K562 (cell line): ENCODE measurements around the gene CHRM4. TPM values are rescaled to one million over a fixed set of nuclear protein-coding genes. Genes with fewer than 3 reads are reported as not detected.

Source experiments
- CTBP1 ChIP-seq: fragments of 450-650 bp; IDR thresholded peaks from 2 replicates; pipeline ENCODE4 v1.6.1; 2016; ENCODE audit warnings: borderline replicate concordance
- E2F3 ChIP-seq: fragments of 250-450 bp; sonication (Bioruptor Pico); IDR thresholded peaks from 2 replicates; pipeline ENCODE4 v1.4.0; 2020; ENCODE audit warnings: mild to moderate bottlenecking
- ELF1 ChIP-seq: fragments of 200-800 bp; sonication (Bioruptor generic); IDR thresholded peaks from 2 replicates; pipeline ENCODE4 v1.6.1; 2016; ENCODE audit warnings: missing genetic modification characterization, missing compliant biosample characterization
- GABPA ChIP-seq: fragments of 200-800 bp; sonication (Bioruptor generic); conservative IDR thresholded peaks from 2 replicates; pipeline ENCODE4 v1.6.1; 2016; ENCODE audit warnings: low read depth, missing genetic modification characterization, missing compliant biosample characterization
- TAF1 ChIP-seq: IDR thresholded peaks from 2 replicates; pipeline ENCODE4 v1.6.1; 2011; ENCODE audit warnings: mild to moderate bottlenecking, low read length, moderate library complexity; ENCODE audit not compliant: insufficient read depth, control insufficient read depth, severe bottlenecking; ENCODE audit errors: extremely low read depth
- TCF7L2 ChIP-seq: fragments of 150-350 bp; IDR thresholded peaks from 2 replicates; pipeline ENCODE4 v1.6.1; 2016; ENCODE audit warnings: low read depth, mild to moderate bottlenecking, low read length, moderate library complexity
- ZEB2 ChIP-seq: fragments of 450-650 bp; IDR thresholded peaks from 2 replicates; pipeline ENCODE4 v1.6.1; 2016
- ZNF263 ChIP-seq: sonication (generic); formaldehyde crosslinking; IDR thresholded peaks from 2 replicates; pipeline ENCODE4 v1.8.0; 2022; ENCODE audit warnings: mild to moderate bottlenecking, missing genetic modification reagents, borderline replicate concordance
- ZNF57 ChIP-seq: fragments of 450-650 bp; formaldehyde crosslinking; IDR thresholded peaks from 2 replicates; pipeline ENCODE4 v1.4.0; 2020; ENCODE audit warnings: mild to moderate bottlenecking, moderate library complexity
- polyA plus RNA-seq, 8 experiments: library from polyadenylated mRNA; depleted of rRNA in 4 of 8; stranded (reverse) in 5 of 8; unstranded in 3 of 8; fragments of >200 nt; fragmentation: Nextera tagmentation in 2 of 8; fragmentation: Illumina TruSeq in 1 of 8; extraction: Ambion mirVana in 2 of 8; extraction: Trizol in 1 of 8; gene quantifications; 2 replicates each; pipeline versions ENCODE4 v1.2.1 to v1.2.3, GENCODE V29; 2011 to 2014; ENCODE audit warnings: inconsistent platforms in 1 of 8, missing spikeins in 1 of 8
- total RNA-seq, 7 experiments: library from RNA; depleted of rRNA in 6 of 7; stranded (reverse); fragments of >200 nt in 6 of 7; fragmentation: Illumina TruSeq in 2 of 7; extraction: Trizol in 2 of 7; gene quantifications; 2 replicates each; pipeline versions ENCODE4 v1.2.1 to v1.2.3, GENCODE V29; 2011 to 2021; ENCODE audit warnings: low replicate concordance in 1 of 7
- TF ChIP-seq, protein P1 (sequence below): sonication (generic); formaldehyde crosslinking; IDR thresholded peaks from 2 replicates; pipeline ENCODE4 v1.8.0; 2022; ENCODE audit warnings: missing genetic modification reagents, mild to moderate bottlenecking, moderate library complexity, borderline replicate concordance
- TF ChIP-seq, protein P2 (sequence below): sonication (generic); formaldehyde crosslinking; IDR thresholded peaks from 2 replicates; pipeline ENCODE4 v1.8.0; 2022; ENCODE audit warnings: mild to moderate bottlenecking, missing genetic modification reagents, borderline replicate concordance
- TF ChIP-seq, protein P3 (sequence below), 3 experiments: fragments of 200-800 bp in 1 of 3; fragments of 250-450 bp in 1 of 3; fragments of 450-650 bp in 1 of 3; sonication (Bioruptor Pico) in 1 of 3; sonication (Bioruptor generic) in 1 of 3; formaldehyde crosslinking in 1 of 3; IDR thresholded peaks; 2 replicates each; pipeline versions ENCODE4 v1.6.1 to v1.8.0; 2016 to 2022; ENCODE audit warnings: mild to moderate bottlenecking in 2 of 3, missing genetic modification characterization in 2 of 3, missing compliant biosample characterization in 1 of 3, moderate library complexity in 1 of 3
- TF ChIP-seq, protein P4 (sequence below): fragments of 250-450 bp; sonication (Bioruptor Pico); IDR thresholded peaks from 2 replicates; pipeline ENCODE4 v1.4.0; 2020; ENCODE audit warnings: mild to moderate bottlenecking, moderate library complexity, borderline replicate concordance
- TF ChIP-seq, protein P5 (sequence below): sonication (generic); formaldehyde crosslinking; IDR thresholded peaks from 2 replicates; pipeline ENCODE4 v1.9.0; 2022; ENCODE audit warnings: mild to moderate bottlenecking, missing genetic modification reagents

CHRM4 gene
- total and polyA plus RNA-seq, 9 of the 15 experiments (the other 6 are each of a cell fraction or from before 2014, with no cell fraction given): 0.22 to 1.3 (median 0.40) TPM; not detected in 2

DNA sequence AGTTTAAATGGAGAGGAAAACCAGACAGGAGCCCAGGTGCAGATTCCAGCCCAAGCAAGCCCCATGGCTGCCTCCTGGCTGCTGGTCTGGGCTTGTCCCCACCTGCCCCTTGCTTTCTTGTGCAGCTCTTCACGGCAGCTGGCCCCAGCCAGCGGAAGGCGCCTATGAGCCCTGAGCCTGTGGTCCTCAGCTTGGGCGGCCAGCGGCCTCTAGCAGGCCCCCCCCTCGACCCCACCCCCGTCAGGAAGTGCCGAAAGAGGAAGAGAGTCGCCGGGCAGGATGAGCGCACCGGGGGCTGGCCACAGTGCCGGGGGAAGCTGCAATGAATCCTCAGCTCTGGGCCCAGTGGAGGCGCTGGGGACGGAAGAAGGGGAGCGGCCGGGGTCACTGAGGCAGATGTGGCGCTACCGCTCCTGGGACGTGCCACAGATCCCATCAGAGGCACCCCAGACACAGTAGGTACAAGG lies 46.4 kb downstream of the CHRM4 start (continued):
- TF ChIP-seq, protein P1, sequence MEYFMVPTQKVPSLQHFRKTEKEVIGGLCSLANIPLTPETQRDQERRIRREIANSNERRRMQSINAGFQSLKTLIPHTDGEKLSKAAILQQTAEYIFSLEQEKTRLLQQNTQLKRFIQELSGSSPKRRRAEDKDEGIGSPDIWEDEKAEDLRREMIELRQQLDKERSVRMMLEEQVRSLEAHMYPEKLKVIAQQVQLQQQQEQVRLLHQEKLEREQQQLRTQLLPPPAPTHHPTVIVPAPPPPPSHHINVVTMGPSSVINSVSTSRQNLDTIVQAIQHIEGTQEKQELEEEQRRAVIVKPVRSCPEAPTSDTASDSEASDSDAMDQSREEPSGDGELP (CRISPR knock-in tag): peak; percentile 36; the same call in 1 of the 2 replicates
- TF ChIP-seq TAF1 (no peak), ZEB2 (no peak), TCF7L2 (no peak), CTBP1 (peak; percentile 51), ZNF263 (CRISPR knock-in tag) (no peak), ZNF57 (CRISPR knock-in tag) (no peak), ELF1 (tag) (peak; percentile 45; the same call in 1 of the 2 replicates), E2F3 (no peak), GABPA (tag) (peak; percentile 23; the same call in 1 of the 2 replicates)
- TF ChIP-seq, protein P2, sequence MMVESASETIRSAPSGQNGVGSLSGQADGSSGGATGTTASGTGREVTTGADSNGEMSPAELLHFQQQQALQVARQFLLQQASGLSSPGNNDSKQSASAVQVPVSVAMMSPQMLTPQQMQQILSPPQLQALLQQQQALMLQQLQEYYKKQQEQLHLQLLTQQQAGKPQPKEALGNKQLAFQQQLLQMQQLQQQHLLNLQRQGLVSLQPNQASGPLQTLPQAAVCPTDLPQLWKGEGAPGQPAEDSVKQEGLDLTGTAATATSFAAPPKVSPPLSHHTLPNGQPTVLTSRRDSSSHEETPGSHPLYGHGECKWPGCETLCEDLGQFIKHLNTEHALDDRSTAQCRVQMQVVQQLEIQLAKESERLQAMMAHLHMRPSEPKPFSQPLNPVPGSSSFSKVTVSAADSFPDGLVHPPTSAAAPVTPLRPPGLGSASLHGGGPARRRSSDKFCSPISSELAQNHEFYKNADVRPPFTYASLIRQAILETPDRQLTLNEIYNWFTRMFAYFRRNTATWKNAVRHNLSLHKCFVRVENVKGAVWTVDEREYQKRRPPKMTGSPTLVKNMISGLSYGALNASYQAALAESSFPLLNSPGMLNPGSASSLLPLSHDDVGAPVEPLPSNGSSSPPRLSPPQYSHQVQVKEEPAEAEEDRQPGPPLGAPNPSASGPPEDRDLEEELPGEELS (CRISPR knock-in tag): no peak
- TF ChIP-seq, protein P3, sequence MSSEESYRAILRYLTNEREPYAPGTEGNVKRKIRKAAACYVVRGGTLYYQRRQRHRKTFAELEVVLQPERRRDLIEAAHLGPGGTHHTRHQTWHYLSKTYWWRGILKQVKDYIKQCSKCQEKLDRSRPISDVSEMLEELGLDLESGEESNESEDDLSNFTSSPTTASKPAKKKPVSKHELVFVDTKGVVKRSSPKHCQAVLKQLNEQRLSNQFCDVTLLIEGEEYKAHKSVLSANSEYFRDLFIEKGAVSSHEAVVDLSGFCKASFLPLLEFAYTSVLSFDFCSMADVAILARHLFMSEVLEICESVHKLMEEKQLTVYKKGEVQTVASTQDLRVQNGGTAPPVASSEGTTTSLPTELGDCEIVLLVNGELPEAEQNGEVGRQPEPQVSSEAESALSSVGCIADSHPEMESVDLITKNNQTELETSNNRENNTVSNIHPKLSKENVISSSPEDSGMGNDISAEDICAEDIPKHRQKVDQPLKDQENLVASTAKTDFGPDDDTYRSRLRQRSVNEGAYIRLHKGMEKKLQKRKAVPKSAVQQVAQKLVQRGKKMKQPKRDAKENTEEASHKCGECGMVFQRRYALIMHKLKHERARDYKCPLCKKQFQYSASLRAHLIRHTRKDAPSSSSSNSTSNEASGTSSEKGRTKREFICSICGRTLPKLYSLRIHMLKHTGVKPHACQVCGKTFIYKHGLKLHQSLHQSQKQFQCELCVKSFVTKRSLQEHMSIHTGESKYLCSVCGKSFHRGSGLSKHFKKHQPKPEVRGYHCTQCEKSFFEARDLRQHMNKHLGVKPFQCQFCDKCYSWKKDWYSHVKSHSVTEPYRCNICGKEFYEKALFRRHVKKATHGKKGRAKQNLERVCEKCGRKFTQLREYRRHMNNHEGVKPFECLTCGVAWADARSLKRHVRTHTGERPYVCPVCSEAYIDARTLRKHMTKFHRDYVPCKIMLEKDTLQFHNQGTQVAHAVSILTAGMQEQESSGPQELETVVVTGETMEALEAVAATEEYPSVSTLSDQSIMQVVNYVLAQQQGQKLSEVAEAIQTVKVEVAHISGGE (CRISPR knock-in tag; IDR thresholded peaks at IDR 0.05): peak in 1 of 3 experiments; percentile 33; a peak in 1 of 6 replicates
- TF ChIP-seq, protein P4, sequence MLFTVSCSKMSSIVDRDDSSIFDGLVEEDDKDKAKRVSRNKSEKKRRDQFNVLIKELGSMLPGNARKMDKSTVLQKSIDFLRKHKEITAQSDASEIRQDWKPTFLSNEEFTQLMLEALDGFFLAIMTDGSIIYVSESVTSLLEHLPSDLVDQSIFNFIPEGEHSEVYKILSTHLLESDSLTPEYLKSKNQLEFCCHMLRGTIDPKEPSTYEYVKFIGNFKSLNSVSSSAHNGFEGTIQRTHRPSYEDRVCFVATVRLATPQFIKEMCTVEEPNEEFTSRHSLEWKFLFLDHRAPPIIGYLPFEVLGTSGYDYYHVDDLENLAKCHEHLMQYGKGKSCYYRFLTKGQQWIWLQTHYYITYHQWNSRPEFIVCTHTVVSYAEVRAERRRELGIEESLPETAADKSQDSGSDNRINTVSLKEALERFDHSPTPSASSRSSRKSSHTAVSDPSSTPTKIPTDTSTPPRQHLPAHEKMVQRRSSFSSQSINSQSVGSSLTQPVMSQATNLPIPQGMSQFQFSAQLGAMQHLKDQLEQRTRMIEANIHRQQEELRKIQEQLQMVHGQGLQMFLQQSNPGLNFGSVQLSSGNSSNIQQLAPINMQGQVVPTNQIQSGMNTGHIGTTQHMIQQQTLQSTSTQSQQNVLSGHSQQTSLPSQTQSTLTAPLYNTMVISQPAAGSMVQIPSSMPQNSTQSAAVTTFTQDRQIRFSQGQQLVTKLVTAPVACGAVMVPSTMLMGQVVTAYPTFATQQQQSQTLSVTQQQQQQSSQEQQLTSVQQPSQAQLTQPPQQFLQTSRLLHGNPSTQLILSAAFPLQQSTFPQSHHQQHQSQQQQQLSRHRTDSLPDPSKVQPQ (CRISPR knock-in tag): no peak
- TF ChIP-seq, protein P5, sequence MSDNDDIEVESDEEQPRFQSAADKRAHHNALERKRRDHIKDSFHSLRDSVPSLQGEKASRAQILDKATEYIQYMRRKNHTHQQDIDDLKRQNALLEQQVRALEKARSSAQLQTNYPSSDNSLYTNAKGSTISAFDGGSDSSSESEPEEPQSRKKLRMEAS (CRISPR knock-in tag): 0 out of 2 replicates have a peak, but pooled peaks have one; percentile 15
